Stimulated activated CD8-positive, alpha-beta memory T cell treated with anti-CD3 and anti-CD28 coated beads, Interleukin-12 subunit alpha, Interleukin-12 subunit beta, amount 100 ng/mL, for 24 hours (primary cell): ENCODE data around the gene ENTHD1.
"Not testable (repeated sequence)": the region's sequence is repeated elsewhere in the genome, so short reads cannot be mapped to it uniquely, and the experiment has no call there.

Source experiments
- DNase-seq: peaks from one replicate; pipeline ENCODE4 v3.0.0-alpha.2; 2020; ENCODE audit errors: extremely low read depth

Gene ENTHD1

GRCh38 chr22:39898997-39899396 lies 5.4 kb upstream of the ENTHD1 start:
- DNase-seq, result no peak

GRCh38 chr22:39897841-39898240 lies 4.3 kb upstream of the ENTHD1 start:
- DNase-seq, result no peak

GRCh38 chr22:39896313-39896996 lies 2.9 kb upstream of the ENTHD1 start:
- DNase-seq, result no peak

- DNase-seq, result no peak
Observed at GRCh38 chr22:39895682-39896081, 2.1 kb upstream of the ENTHD1 start.

GRCh38 chr22:39894554-39895092 lies 1.1 kb upstream of the ENTHD1 start:
- no peak for DNase-seq

GRCh38 chr22:39889924-39890323 lies 3.6 kb downstream of the ENTHD1 start:
- not testable (repeated sequence) for DNase-seq

GRCh38 chr22:39883057-39883456 lies 10.5 kb downstream of the ENTHD1 start:
- no peak for DNase-seq

- DNase-seq, result no peak
Observed at GRCh38 chr22:39880722-39881121, 12.8 kb downstream of the ENTHD1 start.

GRCh38 chr22:39877079-39877845 lies 16.3 kb downstream of the ENTHD1 start:
- no peak for DNase-seq

- not testable (repeated sequence) for DNase-seq
Observed at GRCh38 chr22:39875176-39875885, 18.2 kb downstream of the ENTHD1 start.

GRCh38 chr22:39873965-39874364 lies 19.6 kb downstream of the ENTHD1 start:
- no peak for DNase-seq

- no peak for DNase-seq
Observed at GRCh38 chr22:39872548-39872947, 21.0 kb downstream of the ENTHD1 start.

GRCh38 chr22:39871008-39871798 lies 22.4 kb downstream of the ENTHD1 start:
- no peak for DNase-seq

GRCh38 chr22:39869797-39870196 lies 23.8 kb downstream of the ENTHD1 start:
- not testable (repeated sequence) for DNase-seq

GRCh38 chr22:39868741-39869140 lies 24.8 kb downstream of the ENTHD1 start:
- no peak for DNase-seq

GRCh38 chr22:39859903-39860588 lies 33.5 kb downstream of the ENTHD1 start:
- no peak for DNase-seq

- DNase-seq, result no peak
Observed at GRCh38 chr22:39856588-39856987, 37.0 kb downstream of the ENTHD1 start.

GRCh38 chr22:39852799-39853198 lies 40.8 kb downstream of the ENTHD1 start:
- no peak for DNase-seq

- no peak for DNase-seq
Observed at GRCh38 chr22:39851606-39852315, 41.8 kb downstream of the ENTHD1 start.

- DNase-seq, result no peak
Observed at GRCh38 chr22:39847477-39847876, 46.1 kb downstream of the ENTHD1 start.
